Osteocyte (in vitro differentiated cells): ENCODE results near the gene C11orf98. TPM values are rescaled to one million over a fixed set of nuclear protein-coding genes. Genes with fewer than 3 reads are reported as not detected.
"Not testable (repeated sequence)": the region's sequence is repeated elsewhere in the genome, so short reads cannot be mapped to it uniquely, and the experiment has no call there.

Experiments
- DNase-seq: peaks from one replicate; pipeline ENCODE4 v3.0.0; 2021; ENCODE audit warnings: mixed read lengths; ENCODE audit not compliant: unreplicated experiment; ENCODE audit errors: extremely low spot score
- H3K27ac Mint-ChIP-seq: one replicate; pipeline ENCODE4 v1.8.0; 2021; ENCODE audit warnings: mild to moderate bottlenecking, mixed read lengths; ENCODE audit not compliant: unreplicated experiment
- H3K27me3 Mint-ChIP-seq: one replicate; pipeline ENCODE4 v1.8.0; 2021; ENCODE audit warnings: mixed read lengths; ENCODE audit not compliant: unreplicated experiment
- H3K36me3 Mint-ChIP-seq: one replicate; pipeline ENCODE4 v1.8.0; 2021; ENCODE audit warnings: mixed read lengths; ENCODE audit not compliant: unreplicated experiment
- H3K4me1 Mint-ChIP-seq: one replicate; pipeline ENCODE4 v1.8.0; 2021; ENCODE audit warnings: mixed read lengths; ENCODE audit not compliant: unreplicated experiment
- H3K4me3 Mint-ChIP-seq: one replicate; pipeline ENCODE4 v1.8.0; 2021; ENCODE audit warnings: mild to moderate bottlenecking, moderate library complexity, mixed read lengths; ENCODE audit not compliant: unreplicated experiment
- H3K9me3 Mint-ChIP-seq: one replicate; pipeline ENCODE4 v1.8.0; 2021; ENCODE audit warnings: mixed read lengths; ENCODE audit not compliant: unreplicated experiment
- total RNA-seq: library from RNA; stranded (reverse); gene quantifications from 2 replicates; pipeline ENCODE4 v1.2.1, GENCODE V29; 2021
- TF ChIP-seq, protein P1 (sequence below): fragments of 200-600 bp; sonication (generic); IDR thresholded peaks from 2 replicates; pipeline ENCODE4 v1.5.0; 2021; ENCODE audit warnings: antibody characterized with exemption, mild to moderate bottlenecking, moderate library complexity

Gene C11orf98
- total RNA-seq, 1 donor from 2014 or later = 56.3 TPM

DNA sequence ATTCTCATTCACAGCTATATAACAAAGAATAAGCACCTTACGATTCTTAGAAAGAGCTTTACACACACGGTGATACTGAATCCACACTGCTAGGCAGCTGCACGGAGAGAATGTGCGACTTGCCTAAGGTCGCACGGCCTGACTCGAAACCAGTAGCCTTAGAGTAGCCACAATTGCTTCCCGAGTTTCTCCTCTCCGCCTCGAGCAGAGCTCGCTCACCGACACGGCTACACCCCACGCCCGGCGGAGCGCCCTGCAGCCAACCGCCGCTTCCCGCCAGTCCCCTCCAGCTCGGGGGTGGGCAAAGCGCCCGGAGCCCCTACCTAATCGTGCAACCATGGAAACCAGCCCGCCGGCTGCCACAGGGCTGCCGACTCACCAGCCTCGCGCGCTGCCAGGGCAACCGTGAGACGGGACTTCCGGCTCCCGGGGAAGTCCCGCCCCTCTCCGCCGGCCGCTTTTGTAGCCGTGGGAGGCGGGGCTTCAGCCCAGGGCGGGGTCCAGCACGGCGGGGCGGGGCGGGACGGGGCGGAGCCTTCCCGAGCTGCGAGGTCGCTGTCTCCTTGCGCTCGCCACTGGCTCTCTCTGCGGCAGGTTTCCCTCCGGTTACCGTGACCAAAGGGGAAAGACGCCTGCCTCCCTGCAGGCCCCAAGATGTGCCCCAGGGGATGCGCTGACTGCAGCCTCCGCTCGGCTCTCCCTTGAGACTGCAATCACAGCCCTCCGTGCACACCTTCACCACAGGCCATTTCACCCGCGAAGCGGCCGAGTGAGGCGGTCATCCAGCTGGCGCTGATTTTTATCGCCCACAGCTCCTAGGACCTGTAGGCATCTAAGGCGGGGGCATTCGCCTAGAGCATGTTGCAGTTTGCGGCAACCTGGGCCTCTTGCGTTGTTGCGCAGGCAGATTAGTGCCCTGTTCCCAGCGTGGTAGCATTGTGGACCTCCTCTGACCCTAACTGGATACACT lies 41.2 kb upstream of the C11orf98 start:
- Mint-ChIP-seq H3K9me3 (no peaks in the 10 kb centered on the region), H3K27ac (peak overlapping the region; percentile 95), H3K36me3 (peaks cover 9% of the 10 kb centered on the region), H3K4me1 (peaks cover 46% of the 10 kb centered on the region), H3K4me3 (peak overlapping the region; percentile 94), H3K27me3 (no peaks in the 10 kb centered on the region)
- TF ChIP-seq, protein P1, sequence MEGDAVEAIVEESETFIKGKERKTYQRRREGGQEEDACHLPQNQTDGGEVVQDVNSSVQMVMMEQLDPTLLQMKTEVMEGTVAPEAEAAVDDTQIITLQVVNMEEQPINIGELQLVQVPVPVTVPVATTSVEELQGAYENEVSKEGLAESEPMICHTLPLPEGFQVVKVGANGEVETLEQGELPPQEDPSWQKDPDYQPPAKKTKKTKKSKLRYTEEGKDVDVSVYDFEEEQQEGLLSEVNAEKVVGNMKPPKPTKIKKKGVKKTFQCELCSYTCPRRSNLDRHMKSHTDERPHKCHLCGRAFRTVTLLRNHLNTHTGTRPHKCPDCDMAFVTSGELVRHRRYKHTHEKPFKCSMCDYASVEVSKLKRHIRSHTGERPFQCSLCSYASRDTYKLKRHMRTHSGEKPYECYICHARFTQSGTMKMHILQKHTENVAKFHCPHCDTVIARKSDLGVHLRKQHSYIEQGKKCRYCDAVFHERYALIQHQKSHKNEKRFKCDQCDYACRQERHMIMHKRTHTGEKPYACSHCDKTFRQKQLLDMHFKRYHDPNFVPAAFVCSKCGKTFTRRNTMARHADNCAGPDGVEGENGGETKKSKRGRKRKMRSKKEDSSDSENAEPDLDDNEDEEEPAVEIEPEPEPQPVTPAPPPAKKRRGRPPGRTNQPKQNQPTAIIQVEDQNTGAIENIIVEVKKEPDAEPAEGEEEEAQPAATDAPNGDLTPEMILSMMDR = no peak
- peak; percentile 98 for DNase-seq

DNA sequence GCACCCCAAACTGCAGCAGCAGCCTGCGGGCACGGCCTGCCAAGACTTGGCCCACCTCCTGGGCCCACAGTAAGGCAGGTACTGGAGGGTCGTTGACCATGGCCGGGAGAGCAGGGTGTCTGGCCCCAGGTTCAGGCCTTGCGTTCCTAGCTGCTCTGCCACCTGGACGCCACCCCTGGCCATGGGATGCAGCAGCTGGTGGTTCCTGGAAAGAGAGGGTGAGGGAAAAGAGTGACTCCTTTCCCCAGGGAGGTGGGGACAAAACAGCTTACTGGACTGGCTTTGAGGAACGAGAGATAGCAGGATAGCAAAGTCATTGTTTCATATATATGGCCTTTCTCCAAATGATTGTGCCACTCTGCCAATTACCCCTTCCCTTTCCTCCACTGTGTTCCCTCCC lies 40.4 kb upstream of the C11orf98 start:
- Mint-ChIP-seq H3K27me3 (no peaks in the 10 kb centered on the region), H3K4me1 (peaks cover 45% of the 10 kb centered on the region), H3K27ac (peak overlapping the region; percentile 95), H3K4me3 (peak overlapping the region; percentile 94), H3K9me3 (no peaks in the 10 kb centered on the region), H3K36me3 (peaks cover 5% of the 10 kb centered on the region)
- TF ChIP-seq, protein P1 = no peak
- DNase-seq = no peak

DNA sequence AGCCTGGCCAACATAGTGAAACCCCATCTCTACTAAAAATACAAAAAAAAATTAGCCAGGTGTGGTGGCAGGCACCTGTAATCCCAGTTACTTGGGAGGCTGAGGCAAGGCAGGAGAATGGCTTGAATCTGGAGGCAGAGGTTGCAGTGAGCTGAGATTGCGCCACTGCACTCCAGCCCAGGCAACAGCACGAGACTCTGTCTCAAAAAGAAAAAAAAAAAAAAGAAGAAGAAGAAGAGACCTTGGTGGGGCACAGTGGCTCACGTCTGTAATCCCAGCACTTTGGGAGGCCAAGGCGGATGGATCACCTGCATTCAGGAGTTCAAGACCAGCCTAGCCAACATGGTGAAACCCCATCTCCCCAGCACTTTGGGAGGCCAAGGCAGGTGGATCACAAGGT lies 38.9 kb upstream of the C11orf98 start:
- not testable (repeated sequence) for H3K9me3 Mint-ChIP-seq, DNase-seq, H3K4me3 Mint-ChIP-seq, H3K36me3 Mint-ChIP-seq, H3K27ac Mint-ChIP-seq, H3K27me3 Mint-ChIP-seq
- H3K4me1 Mint-ChIP-seq = peaks cover 32% of the 10 kb centered on the region

DNA sequence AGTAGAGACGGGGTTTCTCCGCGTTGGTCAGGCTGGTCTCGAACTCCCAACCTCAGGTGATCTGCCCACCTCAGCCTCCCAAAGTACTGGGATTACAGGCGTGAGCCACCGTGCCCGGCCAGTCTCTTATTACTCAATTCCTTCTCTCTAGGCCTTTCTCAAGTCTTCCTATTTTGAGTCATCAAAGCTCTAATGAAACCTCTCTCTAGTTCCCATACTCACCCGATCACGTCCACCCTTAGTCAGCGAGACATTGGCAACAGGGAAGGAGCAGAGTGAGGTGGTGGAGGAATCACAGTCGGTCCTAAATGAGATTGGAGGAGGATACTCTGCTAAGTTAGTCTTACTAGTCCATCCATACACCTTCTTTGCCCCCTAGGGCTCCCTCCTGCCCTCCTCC lies 37.2 kb upstream of the C11orf98 start:
- no peaks in the 10 kb centered on the region for H3K9me3 Mint-ChIP-seq
- H3K4me3 Mint-ChIP-seq = no peak overlapping the region
- H3K27me3 Mint-ChIP-seq = no peaks in the 10 kb centered on the region
- no peak overlapping the region for H3K27ac Mint-ChIP-seq
- peaks cover 5% of the 10 kb centered on the region for H3K36me3 Mint-ChIP-seq
- peaks cover 20% of the 10 kb centered on the region for H3K4me1 Mint-ChIP-seq
- TF ChIP-seq, protein P1 = no peak
- DNase-seq = no peak

DNA sequence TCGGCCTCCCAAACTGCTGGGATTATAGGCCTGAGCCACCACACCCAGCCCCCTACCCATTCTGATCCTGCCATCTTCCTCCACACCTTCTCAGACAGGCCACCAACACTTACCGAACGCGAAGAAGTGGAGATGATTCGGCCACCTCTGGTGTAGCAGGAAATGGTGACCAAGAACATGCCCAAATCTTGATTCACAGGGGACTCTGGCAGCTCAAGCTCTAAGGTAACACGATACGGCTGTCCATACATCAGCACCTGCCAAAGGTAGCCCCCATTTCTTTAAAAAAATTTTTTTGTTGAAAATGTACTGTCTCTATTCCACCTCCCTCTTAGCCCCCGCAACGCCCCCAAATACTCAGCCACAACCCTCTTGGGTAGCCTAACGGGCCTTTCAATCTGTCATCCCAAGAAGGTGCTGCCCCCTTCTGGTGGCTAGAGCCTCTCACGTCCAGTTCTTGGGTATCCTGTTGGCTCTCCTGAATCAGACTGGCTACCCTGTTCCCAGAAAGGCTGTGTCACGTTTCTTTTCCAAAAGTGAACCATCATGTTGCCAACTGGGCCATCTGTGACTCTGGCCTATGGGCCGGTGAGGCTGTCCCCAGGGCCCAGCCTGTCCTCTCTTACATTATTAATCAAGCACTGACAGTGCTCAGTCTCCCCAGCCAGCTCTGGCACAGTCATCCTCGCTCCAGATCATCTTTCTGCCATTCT lies 29.6 kb upstream of the C11orf98 start:
- Mint-ChIP-seq H3K36me3 (peaks cover 19% of the 10 kb centered on the region), H3K27ac (no peak overlapping the region), H3K27me3 (no peaks in the 10 kb centered on the region), H3K9me3 (no peaks in the 10 kb centered on the region), H3K4me3 (no peak overlapping the region), H3K4me1 (peaks cover 4% of the 10 kb centered on the region)
- TF ChIP-seq, protein P1 = peak; percentile 83
- no peak for DNase-seq

DNA sequence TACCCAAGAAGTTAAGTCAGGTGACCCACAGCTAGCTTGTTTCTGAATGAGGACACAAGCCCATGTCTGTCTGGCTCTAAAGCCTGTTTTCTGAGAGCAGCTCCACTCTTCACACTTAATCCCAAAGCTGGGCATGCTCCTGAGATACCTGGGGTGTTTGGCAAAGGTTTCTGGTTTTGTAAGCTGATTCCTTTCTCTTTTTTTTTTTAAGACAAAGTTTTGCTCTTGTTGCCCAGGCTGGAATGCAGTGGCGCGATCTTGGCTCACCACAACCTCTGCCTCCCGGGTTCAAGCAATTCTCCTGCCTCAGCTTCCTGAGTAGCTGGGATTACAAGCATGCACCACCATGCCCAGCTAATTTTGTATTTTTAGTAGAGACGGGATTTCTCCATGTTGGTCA lies 28.6 kb upstream of the C11orf98 start:
- H3K4me3 Mint-ChIP-seq, DNase-seq, H3K9me3 Mint-ChIP-seq, H3K27ac Mint-ChIP-seq, H3K27me3 Mint-ChIP-seq, H3K4me1 Mint-ChIP-seq: not testable (repeated sequence)
- peaks cover 19% of the 10 kb centered on the region for H3K36me3 Mint-ChIP-seq
